ENCODE measurements around the gene UBE2K.
"Not testable (repeated sequence)": the region's sequence is repeated elsewhere in the genome, so short reads cannot be mapped to it uniquely, and the experiment has no call there.

The UBE2K gene

GRCh38 chr4:39719804-39720580, 22.1 kb downstream of the UBE2K start:
- DNase-seq (ENCODE audit: low spot score) = no peak
- no peak for TF ChIP-seq CTCF (IDR thresholded peaks at IDR 0.05; ENCODE audit: extremely low read depth, missing control alignments)

GRCh38 chr4:39721273-39721672, 23.3 kb downstream of the UBE2K start:
- DNase-seq (ENCODE audit: low spot score) = not testable (repeated sequence)

GRCh38 chr4:39721788-39722187, 23.9 kb downstream of the UBE2K start:
- TF ChIP-seq CTCF (IDR thresholded peaks at IDR 0.05; ENCODE audit: extremely low read depth, missing control alignments) = no peak
- no peak for DNase-seq (ENCODE audit: low spot score)

GRCh38 chr4:39729557-39729956, 31.6 kb downstream of the UBE2K start:
- TF ChIP-seq CTCF (IDR thresholded peaks at IDR 0.05; ENCODE audit: extremely low read depth, missing control alignments) = no peak
- no peak for DNase-seq (ENCODE audit: low spot score)

- TF ChIP-seq CTCF (IDR thresholded peaks at IDR 0.05; ENCODE audit: extremely low read depth, missing control alignments) = no peak
- DNase-seq (ENCODE audit: low spot score) = no peak
Observed at GRCh38 chr4:39730072-39730471, 32.1 kb downstream of the UBE2K start.

GRCh38 chr4:39731908-39732307, 34.0 kb downstream of the UBE2K start:
- TF ChIP-seq CTCF (IDR thresholded peaks at IDR 0.05; ENCODE audit: extremely low read depth, missing control alignments) = no peak
- DNase-seq (ENCODE audit: low spot score) = no peak

- TF ChIP-seq CTCF (IDR thresholded peaks at IDR 0.05; ENCODE audit: extremely low read depth, missing control alignments) = no peak
Observed at GRCh38 chr4:39732728-39733127, 34.8 kb downstream of the UBE2K start.

GRCh38 chr4:39739591-39739990, 41.7 kb downstream of the UBE2K start:
- not testable (repeated sequence) for DNase-seq (ENCODE audit: low spot score)

More at GRCh38 chr4:39732728-39733127, 34.8 kb downstream of the UBE2K start:
- no peak for DNase-seq (ENCODE audit: low spot score)
